K562 (cell line): Measurements from ENCODE around the gene NOL4L. TPM values are rescaled to one million over a fixed set of nuclear protein-coding genes. Genes with fewer than 3 reads are reported as not detected.

ENCODE experiments used
- ATAC-seq: fragments of 200-7000 bp; cut with Tn5 transposase; 3 replicates; pipeline ENCODE4 v1.9.1; 2020; ENCODE audit warnings: moderate library complexity
- BruUV-seq: library from RNA; stranded (reverse); fragments of 400-500 nt; replicated peaks from 2 replicates; lab custom pipeline; 2021; lab: Mats Ljungman, UMichigan
- CTCF ChIA-PET: fragments of 300-600 bp; formaldehyde crosslinking; extraction: SDS; loops from one replicate; lab custom pipeline; 2021; ENCODE audit warnings: low intra/inter-chr PET ratio; lab: Yijun Ruan, JAX
- POLR2A ChIA-PET: fragments of 300-600, 350-650 bp; sonication (Branson Sonifier 250); formaldehyde crosslinking; extraction: SDS; loops from one replicate; lab custom pipeline; 2021; ENCODE audit warnings: antibody characterized with exemption, inconsistent platforms; lab: Yijun Ruan, JAX
- DNase-seq, 4 experiments: peaks; one replicate each; pipeline versions ENCODE4 v3.0.0 to v3.0.0-alpha.2; 2011 to 2018; ENCODE audit warnings: low spot score in 3 of 4, mixed read lengths in 3 of 4; ENCODE audit errors: extremely low read depth in 1 of 4
- FAIRE-seq: peaks from 2 replicates; lab custom pipeline; 2011; peaks lifted over from hg19 to GRCh38; lab: Jason Lieb, UNC
- H2AFZ ChIP-seq: 2 replicates; pipeline ENCODE4 v1.6.0; 2011; ENCODE audit warnings: low read depth, low read length, control low read depth, inconsistent platforms
- H3K27ac ChIP-seq: fragments of 200-600 bp; 3 replicates; pipeline ENCODE4 v1.8.0; 2011; ENCODE audit warnings: low read depth, mild to moderate bottlenecking, control low read depth, inconsistent platforms, low read length, moderate library complexity, mixed read lengths; ENCODE audit errors: extremely low read depth
- H3K27me3 ChIP-seq, 2 experiments: fragments of 300-600 bp in 1 of 2; 2 replicates in 1 of 2; 3 replicates in 1 of 2; pipeline versions ENCODE4 v1.6.0 to v1.8.0; 2011; ENCODE audit warnings: inconsistent platforms in 2 of 2, low read length in 2 of 2, mild to moderate bottlenecking in 1 of 2, mixed read lengths in 1 of 2, moderate library complexity in 1 of 2; ENCODE audit not compliant: control insufficient read depth in 2 of 2, insufficient read depth in 2 of 2
- H3K36me3 ChIP-seq: fragments of 300-600 bp; 3 replicates; pipeline ENCODE4 v1.8.0; 2011; ENCODE audit warnings: mild to moderate bottlenecking, low read length, inconsistent platforms; ENCODE audit not compliant: control insufficient read depth, insufficient read depth
- H3K4me1 ChIP-seq, 2 experiments: fragments of 200-600 bp in 1 of 2; replicated peaks in 1 of 2; 2 replicates in 1 of 2; 3 replicates in 1 of 2; pipeline versions ENCODE4 v1.5.1 to v1.8.0; 2011; ENCODE audit warnings: inconsistent platforms in 2 of 2, low read length in 2 of 2, mild to moderate bottlenecking in 1 of 2, mixed read lengths in 1 of 2, moderate library complexity in 1 of 2; ENCODE audit not compliant: control insufficient read depth in 2 of 2, insufficient read depth in 2 of 2
- H3K4me2 ChIP-seq: 2 replicates; pipeline ENCODE4 v1.6.1; 2011; ENCODE audit warnings: low read length, control low read depth, inconsistent platforms, mixed read lengths; ENCODE audit not compliant: insufficient read depth
- H3K4me3 ChIP-seq: fragments of 200-600 bp; sonication (generic), shearing (Covaris generic); 2 replicates; pipeline ENCODE4 v1.5.1; 2016; ENCODE audit warnings: control low read depth, inconsistent platforms
- H3K79me2 ChIP-seq: fragments of 200-600 bp; 3 replicates; pipeline ENCODE4 v1.8.0; 2011; ENCODE audit warnings: low read length, inconsistent platforms; ENCODE audit not compliant: control insufficient read depth, insufficient read depth
- H3K9ac ChIP-seq, 2 experiments: 2 replicates each; pipeline versions ENCODE4 v1.6.0 to v1.6.1; 2011; ENCODE audit warnings: low read depth in 2 of 2, low read length in 2 of 2, control low read depth in 1 of 2, inconsistent platforms in 1 of 2, mild to moderate bottlenecking in 1 of 2, mixed read lengths in 1 of 2; ENCODE audit not compliant: insufficient read depth in 1 of 2
- H3K9me1 ChIP-seq: one replicate; pipeline ENCODE4 v1.6.0; 2011; ENCODE audit warnings: inconsistent platforms, mild to moderate bottlenecking, low read length, moderate library complexity; ENCODE audit not compliant: control insufficient read depth, insufficient read depth
- H3K9me3 ChIP-seq: replicated peaks from 2 replicates; pipeline ENCODE4 v1.5.1; 2011; ENCODE audit warnings: low read depth, low read length, inconsistent platforms; ENCODE audit not compliant: control insufficient read depth, insufficient read depth
- H4K20me1 ChIP-seq: replicated peaks from 2 replicates; pipeline ENCODE4 v1.6.1; 2011; ENCODE audit warnings: low read length, inconsistent platforms, mixed read lengths; ENCODE audit not compliant: control insufficient read depth, insufficient read depth
- BACH1 ChIP-seq: fragments of 200-800 bp; sonication (Bioruptor generic); IDR thresholded peaks from 2 replicates; pipeline ENCODE4 v1.6.1; 2016; ENCODE audit warnings: missing genetic modification characterization, missing compliant biosample characterization
- BMI1 ChIP-seq: fragments of 150-350 bp; IDR thresholded peaks from 2 replicates; pipeline ENCODE4 v1.6.1; 2014; ENCODE audit warnings: low read length
- CBX5 ChIP-seq: IDR thresholded peaks from 2 replicates; pipeline ENCODE4 v1.6.1; 2014; ENCODE audit warnings: low read depth, borderline replicate concordance
- CTBP1 ChIP-seq: fragments of 450-650 bp; IDR thresholded peaks from 2 replicates; pipeline ENCODE4 v1.6.1; 2016; ENCODE audit warnings: borderline replicate concordance
- DNMT1 ChIP-seq: fragments of 450-650 bp; IDR thresholded peaks from 2 replicates; pipeline ENCODE4 v1.6.1; 2016; ENCODE audit warnings: antibody characterized with exemption, mild to moderate bottlenecking
- LCOR ChIP-seq: sonication (generic); formaldehyde crosslinking; IDR thresholded peaks from 2 replicates; pipeline ENCODE4 v1.8.0; 2022; ENCODE audit warnings: mild to moderate bottlenecking, missing genetic modification reagents
- MYBL2 ChIP-seq, 2 experiments: fragments of 450-650 bp in 1 of 2; sonication (generic) in 1 of 2; formaldehyde crosslinking in 1 of 2; IDR thresholded peaks; 2 replicates each; pipeline versions ENCODE4 v1.6.1 to v1.8.1; 2017 to 2022; ENCODE audit warnings: borderline replicate concordance in 1 of 2, inconsistent platforms in 1 of 2, low read depth in 1 of 2, mild to moderate bottlenecking in 1 of 2, missing genetic modification reagents in 1 of 2, moderate library complexity in 1 of 2
- PPARD ChIP-seq: fragments of 250-450 bp; sonication (Bioruptor Pico); IDR thresholded peaks from 2 replicates; pipeline ENCODE4 v1.8.0; 2022; ENCODE audit warnings: inconsistent platforms, mild to moderate bottlenecking, moderate library complexity
- SRF ChIP-seq, 2 experiments: fragments of 250-450, 450-650 bp in 1 of 2; sonication (Bioruptor Pico) in 1 of 2; sonication (generic) in 1 of 2; formaldehyde crosslinking; IDR thresholded peaks; 2 replicates each; pipeline versions ENCODE4 v1.5.0 to v1.5.1; 2020 to 2022; ENCODE audit warnings: mild to moderate bottlenecking in 1 of 2, missing genetic modification reagents in 1 of 2
- STAT5B ChIP-seq: fragments of 250-450 bp; sonication (Bioruptor Pico); IDR thresholded peaks from 2 replicates; pipeline ENCODE4 v1.8.0; 2021; ENCODE audit warnings: mild to moderate bottlenecking, inconsistent platforms
- ZNF12 ChIP-seq: sonication (generic); formaldehyde crosslinking; IDR thresholded peaks from 2 replicates; pipeline ENCODE4 v1.4.0; 2020; ENCODE audit warnings: mild to moderate bottlenecking, missing genetic modification reagents
- ZNF277 ChIP-seq: fragments of 250-450 bp; sonication (Bioruptor Pico); IDR thresholded peaks from 2 replicates; pipeline ENCODE4 v1.8.0; 2022; ENCODE audit warnings: inconsistent platforms, mild to moderate bottlenecking, moderate library complexity, borderline replicate concordance
- ZNF830 ChIP-seq: fragments of 250-450 bp; sonication (Bioruptor Pico); IDR thresholded peaks from 2 replicates; pipeline ENCODE4 v1.5.0; 2021; ENCODE audit warnings: mild to moderate bottlenecking
- WGBS: fragments of 100-300 bp; shearing (Covaris generic); methylation state at CpG from one replicate; pipeline ENCODE4 v1.1.6; 2016; ENCODE audit warnings: low coverage, mixed read lengths; ENCODE audit not compliant: insufficient coverage; ENCODE audit errors: missing lambda C conversion rate; 5-methylcytosine and 5-hydroxymethylcytosine counted together
- in situ Hi-C: fragments of 300-500 bp; cut with MboI; formaldehyde crosslinking; loops from 4 replicates; pipeline ENCODE4 v1.15.0; 2018; ENCODE audit warnings: inconsistent platforms, mixed read lengths
- intact Hi-C: fragments of 100-400 bp; cut with micrococcal nuclease; formaldehyde crosslinking; loops from 2 replicates; pipeline ENCODE4 v1.14.2; 2022
- polyA plus RNA-seq, 8 experiments: library from polyadenylated mRNA; depleted of rRNA in 4 of 8; stranded (reverse) in 5 of 8; unstranded in 3 of 8; fragments of >200 nt; fragmentation: Nextera tagmentation in 2 of 8; fragmentation: Illumina TruSeq in 1 of 8; extraction: Ambion mirVana in 2 of 8; extraction: Trizol in 1 of 8; gene quantifications; 2 replicates each; pipeline versions ENCODE4 v1.2.1 to v1.2.3, GENCODE V29; 2011 to 2014; ENCODE audit warnings: inconsistent platforms in 1 of 8, missing spikeins in 1 of 8
- total RNA-seq, 7 experiments: library from RNA; depleted of rRNA in 6 of 7; stranded (reverse); fragments of >200 nt in 6 of 7; fragmentation: Illumina TruSeq in 2 of 7; extraction: Trizol in 2 of 7; gene quantifications; 2 replicates each; pipeline versions ENCODE4 v1.2.1 to v1.2.3, GENCODE V29; 2011 to 2021; ENCODE audit warnings: low replicate concordance in 1 of 7
- TF ChIP-seq, protein P1 (sequence below): fragments of 450-650 bp; conservative IDR thresholded peaks from 2 replicates; pipeline ENCODE4 v1.6.1; 2016; ENCODE audit warnings: missing genetic modification characterization, low read depth, mild to moderate bottlenecking, control low read depth, missing compliant biosample characterization

NOL4L gene
- total and polyA plus RNA-seq, 9 of the 15 experiments (the other 6 are each of a cell fraction or from before 2014, with no cell fraction given): 5.1 to 36.2 (median 13.6) TPM

DNA sequence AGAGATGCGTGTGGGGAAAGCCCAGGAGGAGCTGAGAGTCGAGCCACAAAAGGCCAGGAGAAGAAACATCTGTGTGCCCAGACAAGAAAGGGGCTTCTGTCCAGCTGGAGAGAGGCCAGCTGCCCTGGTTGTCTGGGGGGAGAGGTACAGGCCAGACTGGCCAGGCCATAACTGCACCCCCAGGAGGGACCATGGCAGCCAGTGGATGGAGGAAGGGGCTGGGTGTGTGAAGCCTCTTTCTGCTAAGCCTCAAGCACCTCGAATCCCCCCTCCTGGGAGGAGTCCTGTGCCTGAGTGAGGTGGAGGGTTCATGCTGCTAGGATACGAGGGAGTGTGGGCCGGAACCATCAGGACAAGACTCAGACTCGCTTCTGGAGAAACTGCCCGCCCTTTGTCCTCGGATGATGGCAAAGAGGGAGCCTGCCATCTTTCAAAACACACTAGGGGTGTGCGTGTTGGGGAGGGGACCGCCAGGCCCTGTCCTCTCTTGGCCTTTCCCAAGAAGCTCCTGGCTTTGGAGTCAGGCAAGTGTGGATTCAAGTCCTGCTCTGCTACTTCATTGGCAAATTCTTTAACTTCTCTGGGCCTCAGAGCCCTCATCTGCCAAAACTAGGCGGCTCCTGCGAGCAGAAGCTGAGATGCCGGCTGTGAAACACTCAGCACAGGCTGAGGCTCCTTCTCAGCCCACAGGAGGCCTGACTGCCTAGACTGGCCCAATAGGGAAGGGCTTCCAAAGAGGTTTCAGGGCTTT lies 136.7 kb downstream of the NOL4L start:
- BruUV-seq: no TSS peak
- Histone ChIP-seq H3K4me3 (no peak overlapping the region), H3K9me1 (no peaks in the 10 kb centered on the region), H3K9me3 (no peaks in the 10 kb centered on the region), H4K20me1 (0 out of 2 replicates have a peak, but pooled peaks cover 12% of the 10 kb centered on the region), H3K79me2 (no peaks in the 10 kb centered on the region), H2AFZ (no peak overlapping the region), H3K27ac (no peak overlapping the region), H3K36me3 (peaks cover 98% of the 10 kb centered on the region), H3K4me1 (peaks cover 0 to 15% of the 10 kb centered on the region in 2 experiments; a peak in 1 of 5 replicates), H3K27me3 (no peaks in the 10 kb centered on the region), H3K4me2 (no peak overlapping the region), H3K9ac (no peak overlapping the region)
- FAIRE-seq: no peak
- POLR2A ChIA-PET: interaction anchor here (0.5 to 1.4 kb wide), 4 partner anchors 18 to 170 kb away, joined by 3 read pairs; no protein-coding TSS in a partner anchor
- CTCF ChIA-PET: no interaction called here
- DNase-seq: no peak
- TF ChIP-seq ZNF12: no peak
- TF ChIP-seq SRF (CRISPR knock-in tag; IDR thresholded peaks at IDR 0.05): no peak
- TF ChIP-seq DNMT1: no peak
- no peak for TF ChIP-seq PPARD (CRISPR knock-in tag)
- TF ChIP-seq, protein P1, sequence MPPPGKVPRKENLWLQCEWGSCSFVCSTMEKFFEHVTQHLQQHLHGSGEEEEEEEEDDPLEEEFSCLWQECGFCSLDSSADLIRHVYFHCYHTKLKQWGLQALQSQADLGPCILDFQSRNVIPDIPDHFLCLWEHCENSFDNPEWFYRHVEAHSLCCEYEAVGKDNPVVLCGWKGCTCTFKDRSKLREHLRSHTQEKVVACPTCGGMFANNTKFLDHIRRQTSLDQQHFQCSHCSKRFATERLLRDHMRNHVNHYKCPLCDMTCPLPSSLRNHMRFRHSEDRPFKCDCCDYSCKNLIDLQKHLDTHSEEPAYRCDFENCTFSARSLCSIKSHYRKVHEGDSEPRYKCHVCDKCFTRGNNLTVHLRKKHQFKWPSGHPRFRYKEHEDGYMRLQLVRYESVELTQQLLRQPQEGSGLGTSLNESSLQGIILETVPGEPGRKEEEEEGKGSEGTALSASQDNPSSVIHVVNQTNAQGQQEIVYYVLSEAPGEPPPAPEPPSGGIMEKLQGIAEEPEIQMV: no peak
- no peak for TF ChIP-seq BMI1
- TF ChIP-seq MYBL2 (IDR thresholded peaks at IDR 0.05; ENCODE audit: low read depth): no peak
- no peak for TF ChIP-seq MYBL2 (CRISPR knock-in tag; IDR thresholded peaks at IDR 0.05; ENCODE audit: borderline replicate concordance)
- no peak for TF ChIP-seq ZNF830 (CRISPR knock-in tag)
- TF ChIP-seq CTBP1: no peak
- no peak for TF ChIP-seq BACH1 (tag)
- TF ChIP-seq STAT5B: no peak
- TF ChIP-seq ZNF277: no peak
- no peak for TF ChIP-seq LCOR
- no peak for TF ChIP-seq CBX5
- no peak for ATAC-seq
- intact Hi-C loops: no loop called here
- in situ Hi-C loops: no loop called here
- 87% methylated on average over 12 of the region's 13 CpGs for WGBS
